Liver (tissue), 3 donors: ENCODE results near the gene SCAF11.

ENCODE experiments used
- CTCF ChIP-seq: fragments of 150-350 bp; IDR thresholded peaks from 2 replicates; pipeline ENCODE4 v1.5.1; 2017; ENCODE audit warnings: improper control_type of control experiment, low read depth, low read length; ENCODE audit not compliant: missing input control
- JUND ChIP-seq, 2 donors: IDR thresholded peaks; 2 replicates each; pipeline ENCODE4 v1.6.1; 2016; ENCODE audit warnings: antibody characterized with exemption in 2 of 2
- NR2F2 ChIP-seq: IDR thresholded peaks from 2 replicates; pipeline ENCODE4 v1.6.1; 2016; ENCODE audit warnings: antibody characterized with exemption
- RAD21 ChIP-seq, 2 donors: IDR thresholded peaks; 2 replicates each; pipeline ENCODE4 v1.6.1; 2016; ENCODE audit warnings: antibody characterized with exemption in 2 of 2, mild to moderate bottlenecking in 2 of 2
- REST ChIP-seq: IDR thresholded peaks from 2 replicates; pipeline ENCODE4 v1.6.1; 2016; ENCODE audit warnings: antibody characterized with exemption, mild to moderate bottlenecking
- YY1 ChIP-seq: IDR thresholded peaks from 2 replicates; pipeline ENCODE4 v1.6.1; 2016; ENCODE audit warnings: antibody characterized with exemption, mild to moderate bottlenecking
- ZBTB33 ChIP-seq: IDR thresholded peaks from 2 replicates; pipeline ENCODE4 v1.6.1; 2016; ENCODE audit warnings: antibody characterized with exemption
- TF ChIP-seq, protein P1 (sequence below): IDR thresholded peaks from 2 replicates; pipeline ENCODE4 v1.6.1; 2016; ENCODE audit warnings: antibody characterized with exemption
- donor health status: healthy.
- donor health status: healthy.

GRCh38 chr12:45973526-45973925 is 16.8 kb downstream of the SCAF11 start:
- TF ChIP-seq CTCF (no peak), REST (no peak), JUND (IDR thresholded peaks at IDR 0.05) (no peak), ZBTB33 (no peak), NR2F2 (no peak), RAD21 (IDR thresholded peaks at IDR 0.05) (no peak), YY1 (no peak)
- TF ChIP-seq, protein P1, sequence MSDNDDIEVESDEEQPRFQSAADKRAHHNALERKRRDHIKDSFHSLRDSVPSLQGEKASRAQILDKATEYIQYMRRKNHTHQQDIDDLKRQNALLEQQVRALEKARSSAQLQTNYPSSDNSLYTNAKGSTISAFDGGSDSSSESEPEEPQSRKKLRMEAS = no peak
